HG03064 (cell line): ENCODE data around the gene AR.

Experiments
- ATAC-seq: cut with Tn5 transposase; IDR thresholded peaks from one replicate; pipeline ENCODE4 v1.9.1; 2021; ENCODE audit warnings: low read depth; ENCODE audit not compliant: unreplicated experiment

AR gene

GRCh38 chrX:67563469-67564448, 19.9 kb downstream of the AR start:
- ATAC-seq, result no peak

GRCh38 chrX:67564475-67564874, 20.7 kb downstream of the AR start:
- ATAC-seq, result no peak

- ATAC-seq, result no peak
Observed at GRCh38 chrX:67568769-67569168, 24.9 kb downstream of the AR start.

DNA sequence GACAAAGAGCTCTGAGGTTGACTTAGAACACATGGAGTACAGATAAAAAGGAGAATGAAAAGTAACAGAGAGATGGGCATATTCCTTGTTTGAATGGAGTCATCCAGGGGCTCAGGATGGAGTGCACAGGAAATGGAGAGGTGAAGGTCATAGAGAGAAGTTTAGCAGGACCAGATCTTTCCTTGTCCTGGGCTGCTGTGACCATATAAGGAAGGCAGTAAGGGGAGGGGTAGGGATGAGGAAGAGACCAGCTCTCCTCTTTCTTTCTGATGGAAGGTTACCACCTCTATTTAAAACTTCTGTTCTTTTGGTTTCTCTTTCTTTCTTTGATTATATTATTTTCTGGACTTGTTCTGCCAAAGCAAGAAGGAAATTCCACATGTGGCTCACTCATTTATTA, 27.0 kb downstream of the AR start:
- no peak for ATAC-seq

DNA sequence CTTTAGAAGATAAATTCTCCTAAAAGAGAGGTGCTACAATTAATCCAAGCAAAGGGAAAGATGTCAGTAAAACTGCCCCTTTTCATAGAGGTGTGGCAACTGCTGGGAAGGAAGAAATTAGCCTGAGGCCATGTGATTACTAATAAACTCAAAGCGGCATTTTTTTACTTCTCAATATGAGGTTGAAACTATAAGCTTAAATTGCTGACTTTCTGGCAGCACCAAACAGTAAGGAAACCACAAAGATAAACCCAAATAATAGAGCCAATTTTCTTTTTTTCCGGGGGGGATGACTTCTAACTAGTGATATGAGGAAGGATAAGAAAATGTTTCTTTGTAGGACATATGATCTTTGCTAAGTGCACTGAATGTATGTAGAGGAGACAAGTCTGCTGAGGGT, 30.9 kb downstream of the AR start:
- ATAC-seq, result no peak

DNA sequence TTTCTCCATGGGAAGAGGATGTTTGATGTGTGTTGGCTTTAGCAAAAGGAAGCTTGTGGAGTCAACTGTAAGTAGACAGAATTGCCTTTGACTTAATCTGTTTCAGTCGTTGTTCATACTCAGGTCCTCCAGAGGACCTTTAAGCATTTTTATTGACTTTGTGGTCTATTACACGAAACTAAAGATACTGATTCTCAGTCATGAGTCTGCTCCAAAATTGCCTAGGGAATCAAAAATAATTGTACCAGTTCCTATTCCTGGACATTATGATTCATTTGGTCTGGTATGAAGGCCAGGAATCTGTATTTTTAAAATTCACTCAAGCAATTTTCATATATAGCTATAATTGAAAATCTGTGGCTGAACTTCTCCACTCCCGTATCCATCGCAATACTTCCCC, 38.6 kb downstream of the AR start:
- no peak for ATAC-seq

DNA sequence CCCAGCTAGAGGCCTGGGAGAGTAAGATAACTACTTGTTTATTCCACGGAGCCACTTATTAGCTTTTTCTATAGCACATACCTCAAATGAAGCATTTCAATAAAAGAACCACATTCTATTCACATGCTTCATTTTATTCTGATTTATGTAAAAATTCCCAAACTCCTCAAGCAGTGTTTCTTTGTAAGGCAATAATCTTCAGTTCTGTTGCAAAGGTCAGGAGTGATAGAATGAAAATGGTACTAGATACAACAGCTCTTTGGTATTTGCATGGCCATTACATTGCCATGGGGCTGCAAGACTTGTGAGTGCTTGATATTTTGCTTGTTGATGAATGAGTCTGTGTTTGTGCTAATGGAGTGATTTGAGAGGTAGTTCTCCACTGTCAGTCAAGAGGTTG, 39.4 kb downstream of the AR start:
- no peak for ATAC-seq

GRCh38 chrX:67585401-67585800, 41.6 kb downstream of the AR start:
- ATAC-seq, result no peak

GRCh38 chrX:67587946-67588624, 44.3 kb downstream of the AR start:
- ATAC-seq, result no peak

GRCh38 chrX:67596839-67597790, 53.3 kb downstream of the AR start:
- no peak for ATAC-seq

- ATAC-seq, result no peak
Observed at GRCh38 chrX:67599532-67599931, 55.7 kb downstream of the AR start.

- no peak for ATAC-seq
Observed at GRCh38 chrX:67601771-67602170, 58.0 kb downstream of the AR start.

GRCh38 chrX:67604979-67605703, 61.3 kb downstream of the AR start:
- ATAC-seq, result no peak

GRCh38 chrX:67607466-67607865, 63.6 kb downstream of the AR start:
- ATAC-seq, result no peak

- no peak for ATAC-seq
Observed at GRCh38 chrX:67610282-67610681, 66.5 kb downstream of the AR start.

DNA sequence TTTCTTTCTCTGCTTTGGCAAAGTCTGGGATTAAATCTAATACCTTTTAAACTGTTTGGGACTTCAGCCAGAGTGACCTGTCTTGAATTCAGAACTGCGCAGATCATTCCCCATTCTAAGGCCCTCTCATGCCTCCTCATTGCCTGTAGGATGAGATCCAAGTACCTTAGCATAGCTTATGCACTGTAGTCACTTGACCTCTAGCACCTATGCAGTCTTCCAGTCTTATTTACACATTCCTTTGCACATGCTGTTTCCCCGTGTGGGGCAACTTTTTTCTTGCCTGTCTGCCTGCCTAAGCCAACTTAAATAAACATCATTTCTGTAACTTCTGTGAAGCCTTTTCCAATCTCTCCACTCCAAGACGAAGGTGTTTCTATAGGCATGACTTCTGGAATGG, 68.4 kb downstream of the AR start:
- no peak for ATAC-seq

DNA sequence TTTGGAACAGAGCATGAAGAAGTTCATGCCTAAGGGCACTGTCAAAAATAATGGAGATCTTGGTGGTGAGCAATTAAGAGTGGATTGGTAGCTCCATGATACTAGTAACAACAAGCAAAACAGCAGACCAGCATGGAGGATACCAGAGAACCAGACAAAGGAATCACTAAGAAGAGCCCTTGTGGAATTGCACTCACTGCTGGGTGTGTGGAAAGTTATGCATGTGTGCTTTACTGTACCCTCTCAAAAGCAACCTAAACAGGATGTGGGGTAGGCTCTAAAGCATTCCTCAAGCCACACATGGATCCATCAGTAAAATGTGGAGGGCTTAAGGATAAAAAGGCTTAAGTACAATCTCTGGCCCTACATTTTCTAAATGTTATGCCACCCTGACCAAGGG, 69.5 kb downstream of the AR start:
- ATAC-seq, result no peak

- ATAC-seq, result no peak
Observed at GRCh38 chrX:67613996-67614395, 70.2 kb downstream of the AR start.

GRCh38 chrX:67614423-67614822, 70.6 kb downstream of the AR start:
- no peak for ATAC-seq

DNA sequence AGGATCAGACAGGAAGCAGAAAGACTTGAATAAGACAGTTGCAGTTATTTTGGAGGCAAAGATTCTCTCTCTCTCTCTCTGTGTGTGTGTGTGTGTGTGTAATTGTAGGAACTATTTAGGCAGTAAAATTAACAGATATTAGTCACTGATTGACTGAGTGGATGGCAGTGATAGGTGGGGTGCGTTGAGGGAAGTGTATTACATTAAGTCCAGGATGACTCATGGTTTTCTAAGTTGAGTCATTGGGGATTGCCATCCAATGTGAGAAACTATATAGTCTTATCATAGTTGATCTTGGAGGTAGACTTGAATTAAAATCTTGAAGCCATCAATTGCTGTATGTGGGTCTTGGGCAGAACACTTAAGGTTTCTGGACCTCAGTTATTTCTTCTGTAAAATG, 75.4 kb downstream of the AR start:
- peak; percentile 64 for ATAC-seq
